Osteocyte (in vitro differentiated cells): Measurements from ENCODE around the gene GLIPR2. TPM values are rescaled to one million over a fixed set of nuclear protein-coding genes. Genes with fewer than 3 reads are reported as not detected.
A peak's percentile ranks its signal among the peaks of the same experiment; 100 is the strongest.

ENCODE experiments used
- DNase-seq: peaks from one replicate; pipeline ENCODE4 v3.0.0; 2021; ENCODE audit warnings: mixed read lengths; ENCODE audit not compliant: unreplicated experiment; ENCODE audit errors: extremely low spot score
- H3K27ac Mint-ChIP-seq: one replicate; pipeline ENCODE4 v1.8.0; 2021; ENCODE audit warnings: mild to moderate bottlenecking, mixed read lengths; ENCODE audit not compliant: unreplicated experiment
- H3K27me3 Mint-ChIP-seq: one replicate; pipeline ENCODE4 v1.8.0; 2021; ENCODE audit warnings: mixed read lengths; ENCODE audit not compliant: unreplicated experiment
- H3K36me3 Mint-ChIP-seq: one replicate; pipeline ENCODE4 v1.8.0; 2021; ENCODE audit warnings: mixed read lengths; ENCODE audit not compliant: unreplicated experiment
- H3K4me1 Mint-ChIP-seq: one replicate; pipeline ENCODE4 v1.8.0; 2021; ENCODE audit warnings: mixed read lengths; ENCODE audit not compliant: unreplicated experiment
- H3K4me3 Mint-ChIP-seq: one replicate; pipeline ENCODE4 v1.8.0; 2021; ENCODE audit warnings: mild to moderate bottlenecking, moderate library complexity, mixed read lengths; ENCODE audit not compliant: unreplicated experiment
- H3K9me3 Mint-ChIP-seq: one replicate; pipeline ENCODE4 v1.8.0; 2021; ENCODE audit warnings: mixed read lengths; ENCODE audit not compliant: unreplicated experiment
- total RNA-seq: library from RNA; stranded (reverse); gene quantifications from 2 replicates; pipeline ENCODE4 v1.2.1, GENCODE V29; 2021
- TF ChIP-seq, protein P1 (sequence below): fragments of 200-600 bp; sonication (generic); IDR thresholded peaks from 2 replicates; pipeline ENCODE4 v1.5.0; 2021; ENCODE audit warnings: antibody characterized with exemption, mild to moderate bottlenecking, moderate library complexity

The GLIPR2 gene
- total RNA-seq, 1 donor from 2014 or later: 30.6 TPM

GRCh38 chr9:36101916-36102741 lies 34.4 kb upstream of the GLIPR2 start:
- Mint-ChIP-seq H3K4me3 (no peak overlapping the region), H3K36me3 (peaks cover 10% of the 10 kb centered on the region), H3K27ac (peak overlapping the region; percentile 87), H3K27me3 (no peaks in the 10 kb centered on the region), H3K9me3 (no peaks in the 10 kb centered on the region), H3K4me1 (peaks cover 48% of the 10 kb centered on the region)
- TF ChIP-seq, protein P1, sequence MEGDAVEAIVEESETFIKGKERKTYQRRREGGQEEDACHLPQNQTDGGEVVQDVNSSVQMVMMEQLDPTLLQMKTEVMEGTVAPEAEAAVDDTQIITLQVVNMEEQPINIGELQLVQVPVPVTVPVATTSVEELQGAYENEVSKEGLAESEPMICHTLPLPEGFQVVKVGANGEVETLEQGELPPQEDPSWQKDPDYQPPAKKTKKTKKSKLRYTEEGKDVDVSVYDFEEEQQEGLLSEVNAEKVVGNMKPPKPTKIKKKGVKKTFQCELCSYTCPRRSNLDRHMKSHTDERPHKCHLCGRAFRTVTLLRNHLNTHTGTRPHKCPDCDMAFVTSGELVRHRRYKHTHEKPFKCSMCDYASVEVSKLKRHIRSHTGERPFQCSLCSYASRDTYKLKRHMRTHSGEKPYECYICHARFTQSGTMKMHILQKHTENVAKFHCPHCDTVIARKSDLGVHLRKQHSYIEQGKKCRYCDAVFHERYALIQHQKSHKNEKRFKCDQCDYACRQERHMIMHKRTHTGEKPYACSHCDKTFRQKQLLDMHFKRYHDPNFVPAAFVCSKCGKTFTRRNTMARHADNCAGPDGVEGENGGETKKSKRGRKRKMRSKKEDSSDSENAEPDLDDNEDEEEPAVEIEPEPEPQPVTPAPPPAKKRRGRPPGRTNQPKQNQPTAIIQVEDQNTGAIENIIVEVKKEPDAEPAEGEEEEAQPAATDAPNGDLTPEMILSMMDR: no peak
- no peak for DNase-seq

DNA sequence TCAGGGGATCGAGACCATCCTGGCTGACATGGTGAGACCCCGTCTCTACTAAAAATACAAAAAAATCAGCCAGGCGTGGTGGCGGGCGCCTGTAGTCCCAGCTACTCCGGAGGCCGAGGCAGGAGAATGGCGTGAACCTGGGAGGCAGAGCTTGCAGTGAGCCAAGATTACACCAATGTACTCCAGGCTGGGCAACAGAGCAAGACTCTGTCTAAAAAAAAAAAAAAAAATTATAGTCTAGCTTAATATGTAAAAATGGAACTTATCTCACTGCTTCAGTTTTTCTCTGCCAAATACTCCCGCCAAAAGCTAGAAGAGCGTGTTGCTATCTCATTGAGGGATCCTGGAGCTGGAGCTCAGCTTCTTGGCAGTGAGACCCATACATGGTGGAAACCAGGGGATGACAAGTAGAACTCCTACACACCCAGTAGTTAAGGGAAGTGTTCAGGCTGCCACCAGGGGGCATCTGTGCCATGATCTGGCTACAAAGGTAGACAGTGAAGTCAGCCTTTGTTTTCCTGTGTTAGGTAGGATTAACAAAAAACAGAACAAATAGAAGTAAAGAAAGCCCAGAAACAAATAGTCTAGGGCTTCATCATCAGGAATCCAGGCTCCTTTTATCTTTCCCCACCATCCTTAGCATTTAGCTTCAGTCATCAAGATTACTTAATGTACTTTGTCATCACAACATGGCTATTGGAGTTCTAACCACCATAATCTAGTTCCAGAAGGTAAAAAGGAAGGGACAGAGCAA lies 33.6 kb upstream of the GLIPR2 start:
- TF ChIP-seq, protein P1: peak; percentile 61
- H3K27me3 Mint-ChIP-seq: no peaks in the 10 kb centered on the region
- peaks cover 12% of the 10 kb centered on the region for H3K36me3 Mint-ChIP-seq
- no peak for DNase-seq
- H3K4me3 Mint-ChIP-seq: no peak overlapping the region
- peaks cover 48% of the 10 kb centered on the region for H3K4me1 Mint-ChIP-seq
- peak overlapping the region; percentile 87 for H3K27ac Mint-ChIP-seq
- no peaks in the 10 kb centered on the region for H3K9me3 Mint-ChIP-seq

DNA sequence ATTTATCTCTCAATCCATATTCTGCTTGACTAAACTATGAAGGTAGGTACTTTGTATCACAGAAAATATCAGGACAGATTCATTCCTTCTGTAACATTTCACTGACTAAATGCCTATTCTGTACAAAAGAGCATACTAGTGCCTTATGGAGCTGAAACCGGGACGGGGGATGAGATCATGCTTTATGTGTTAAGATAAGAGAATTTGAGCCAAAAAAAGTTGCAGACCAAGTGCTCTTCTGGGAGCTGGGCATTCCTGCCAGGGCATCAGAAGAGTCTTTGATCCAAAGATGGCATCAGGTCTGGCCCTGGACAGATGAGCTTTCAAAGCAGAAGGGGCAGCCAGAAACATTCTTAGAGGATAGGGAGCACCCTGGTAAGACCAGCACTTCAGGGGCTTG lies 27.5 kb upstream of the GLIPR2 start:
- H3K4me3 Mint-ChIP-seq: no peak overlapping the region
- H3K4me1 Mint-ChIP-seq: peaks cover 2% of the 10 kb centered on the region
- H3K9me3 Mint-ChIP-seq: no peaks in the 10 kb centered on the region
- H3K27ac Mint-ChIP-seq: no peak overlapping the region
- peaks cover 21% of the 10 kb centered on the region for H3K36me3 Mint-ChIP-seq
- H3K27me3 Mint-ChIP-seq: no peaks in the 10 kb centered on the region
- TF ChIP-seq, protein P1: no peak
- no peak for DNase-seq

DNA sequence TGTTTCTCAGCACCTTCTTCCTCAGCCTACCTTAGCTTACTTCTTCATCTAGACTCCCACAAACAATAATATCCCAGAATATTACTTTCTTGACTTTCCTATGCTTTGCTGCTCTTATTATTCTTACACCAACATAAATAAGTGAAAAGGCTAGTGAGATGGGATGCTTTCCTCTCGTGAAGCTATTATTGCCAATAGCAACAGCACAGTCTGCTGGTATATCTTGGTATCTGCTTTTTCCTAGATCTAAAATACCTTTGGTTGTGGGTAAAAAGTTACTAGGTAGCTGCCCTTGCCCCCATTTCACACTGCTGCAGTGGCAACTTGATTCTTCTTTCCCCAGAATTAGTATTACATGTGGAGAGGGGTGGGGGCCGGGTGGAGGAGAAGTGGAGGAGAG lies 26.1 kb upstream of the GLIPR2 start:
- DNase-seq: no peak
- TF ChIP-seq, protein P1: peak; percentile 46
- no peak overlapping the region for H3K4me3 Mint-ChIP-seq

DNA sequence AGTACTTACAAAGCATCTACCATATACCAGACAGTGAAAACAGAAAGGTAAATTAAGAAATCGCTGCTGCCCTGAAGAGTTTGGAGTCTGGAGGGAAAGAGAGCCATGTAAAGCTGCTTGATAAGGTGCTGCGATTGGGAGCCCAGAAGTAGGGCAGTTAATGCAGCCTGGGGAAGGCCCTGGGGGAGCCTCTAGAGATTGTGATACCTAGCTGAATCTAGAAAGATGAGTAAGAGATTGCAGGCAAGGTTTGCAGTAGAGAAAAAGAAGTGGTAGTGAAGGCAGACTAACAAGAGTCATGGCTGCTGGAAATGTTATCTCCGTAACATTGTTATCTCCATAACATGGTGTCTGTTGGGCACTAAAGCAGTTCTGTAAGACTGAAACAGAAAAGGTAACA lies 24.0 kb upstream of the GLIPR2 start:
- no peak overlapping the region for H3K27ac Mint-ChIP-seq
- peaks cover 28% of the 10 kb centered on the region for H3K36me3 Mint-ChIP-seq
- H3K9me3 Mint-ChIP-seq: no peaks in the 10 kb centered on the region
- no peaks in the 10 kb centered on the region for H3K27me3 Mint-ChIP-seq
- no peak for DNase-seq
- H3K4me3 Mint-ChIP-seq: no peak overlapping the region
- no peaks in the 10 kb centered on the region for H3K4me1 Mint-ChIP-seq
- TF ChIP-seq, protein P1: no peak

More for the DNA sequence above, 26.1 kb upstream of the GLIPR2 start:
- Mint-ChIP-seq H3K4me1 (no peaks in the 10 kb centered on the region), H3K9me3 (no peaks in the 10 kb centered on the region), H3K27ac (no peak overlapping the region), H3K36me3 (peaks cover 17% of the 10 kb centered on the region), H3K27me3 (no peaks in the 10 kb centered on the region)
